Measurements from ENCODE around the gene OGFOD3.
"Not testable (repeated sequence)": the region's sequence is repeated elsewhere in the genome, so short reads cannot be mapped to it uniquely, and the experiment has no call there.

The OGFOD3 gene

DNA sequence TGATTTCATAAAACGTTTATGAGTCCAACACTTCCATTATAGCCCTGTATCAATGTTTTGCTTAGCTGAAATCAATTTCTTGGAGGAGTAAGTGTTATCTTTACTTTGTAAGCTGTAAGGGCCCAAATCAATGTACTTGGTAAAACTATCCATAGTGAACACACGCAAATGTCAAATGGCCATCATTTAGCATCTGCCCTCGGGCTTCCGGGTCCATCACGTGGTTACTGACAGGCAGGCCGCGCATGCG lies 39.5 kb upstream of the OGFOD3 start:
- Histone ChIP-seq H3K9me3 (ENCODE audit: control insufficient read depth in 2 of 2, low read length in 2 of 2) (no peaks in the 10 kb centered on the region), H3K36me3 (ENCODE audit: control insufficient read depth in 2 of 2, insufficient read depth in 2 of 2, low read length in 2 of 2) (peaks cover 2 to 15% of the 10 kb centered on the region in 2 donors), H3K27me3 (ENCODE audit: control insufficient read depth in 2 of 2, insufficient read depth in 2 of 2, low read length in 2 of 2) (no peaks in the 10 kb centered on the region), H3K4me3 (ENCODE audit: low read length in 2 of 2) (peak overlapping the region; percentile 77 to 89), H3K9ac (ENCODE audit: low read depth in 1 of 2, low read length in 2 of 2) (peak overlapping the region; percentile 97 to 98), H3K27ac (ENCODE audit: low read depth in 2 of 2, low read length in 2 of 2) (peak overlapping the region; percentile 100), H3K4me1 (ENCODE audit: control insufficient read depth in 2 of 2, insufficient read depth in 2 of 2, low read length in 2 of 2) (peaks cover 19% of the 10 kb centered on the region in 2 donors)

GRCh38 chr17:82457073-82457928 lies 38.9 kb upstream of the OGFOD3 start:
- peak overlapping the region; percentile 100 for H3K27ac ChIP-seq (ENCODE audit: low read depth in 2 of 2, low read length in 2 of 2)
- H3K27me3 ChIP-seq (ENCODE audit: control insufficient read depth in 2 of 2, insufficient read depth in 2 of 2, low read length in 2 of 2) = no peaks in the 10 kb centered on the region
- peaks cover 19% of the 10 kb centered on the region in 2 donors for H3K4me1 ChIP-seq (ENCODE audit: control insufficient read depth in 2 of 2, insufficient read depth in 2 of 2, low read length in 2 of 2)
- peak overlapping the region; percentile 97 to 98 for H3K9ac ChIP-seq (ENCODE audit: low read depth in 1 of 2, low read length in 2 of 2)
- H3K9me3 ChIP-seq (ENCODE audit: control insufficient read depth in 2 of 2, low read length in 2 of 2) = no peaks in the 10 kb centered on the region
- peak overlapping the region; percentile 77 to 89 for H3K4me3 ChIP-seq (ENCODE audit: low read length in 2 of 2)
- H3K36me3 ChIP-seq (ENCODE audit: control insufficient read depth in 2 of 2, insufficient read depth in 2 of 2, low read length in 2 of 2) = peaks cover 0 to 9% of the 10 kb centered on the region in 2 donors

- not testable (repeated sequence) for H3K9ac ChIP-seq (ENCODE audit: low read depth in 1 of 2, low read length in 2 of 2); H3K27ac ChIP-seq (ENCODE audit: low read depth in 2 of 2, low read length in 2 of 2); H3K36me3 ChIP-seq (ENCODE audit: control insufficient read depth in 2 of 2, insufficient read depth in 2 of 2, low read length in 2 of 2); H3K27me3 ChIP-seq (ENCODE audit: control insufficient read depth in 2 of 2, insufficient read depth in 2 of 2, low read length in 2 of 2); H3K4me3 ChIP-seq (ENCODE audit: low read length in 2 of 2); H3K9me3 ChIP-seq (ENCODE audit: control insufficient read depth in 2 of 2, low read length in 2 of 2)
- H3K4me1 ChIP-seq (ENCODE audit: control insufficient read depth in 2 of 2, insufficient read depth in 2 of 2, low read length in 2 of 2) = peaks cover 11 to 18% of the 10 kb centered on the region in 2 donors
Observed at GRCh38 chr17:82453706-82454105, 35.3 kb upstream of the OGFOD3 start.

GRCh38 chr17:82453151-82453550 lies 34.8 kb upstream of the OGFOD3 start:
- H3K27me3 ChIP-seq (ENCODE audit: control insufficient read depth in 2 of 2, insufficient read depth in 2 of 2, low read length in 2 of 2); H3K4me3 ChIP-seq (ENCODE audit: low read length in 2 of 2); H3K9ac ChIP-seq (ENCODE audit: low read depth in 1 of 2, low read length in 2 of 2); H3K27ac ChIP-seq (ENCODE audit: low read depth in 2 of 2, low read length in 2 of 2); H3K36me3 ChIP-seq (ENCODE audit: control insufficient read depth in 2 of 2, insufficient read depth in 2 of 2, low read length in 2 of 2); H3K9me3 ChIP-seq (ENCODE audit: control insufficient read depth in 2 of 2, low read length in 2 of 2): not testable (repeated sequence)
- peaks cover 11 to 18% of the 10 kb centered on the region in 2 donors for H3K4me1 ChIP-seq (ENCODE audit: control insufficient read depth in 2 of 2, insufficient read depth in 2 of 2, low read length in 2 of 2)

GRCh38 chr17:82452162-82452561 lies 33.8 kb upstream of the OGFOD3 start:
- H3K36me3 ChIP-seq (ENCODE audit: control insufficient read depth in 2 of 2, insufficient read depth in 2 of 2, low read length in 2 of 2) = peaks cover 0 to 2% of the 10 kb centered on the region in 2 donors

DNA sequence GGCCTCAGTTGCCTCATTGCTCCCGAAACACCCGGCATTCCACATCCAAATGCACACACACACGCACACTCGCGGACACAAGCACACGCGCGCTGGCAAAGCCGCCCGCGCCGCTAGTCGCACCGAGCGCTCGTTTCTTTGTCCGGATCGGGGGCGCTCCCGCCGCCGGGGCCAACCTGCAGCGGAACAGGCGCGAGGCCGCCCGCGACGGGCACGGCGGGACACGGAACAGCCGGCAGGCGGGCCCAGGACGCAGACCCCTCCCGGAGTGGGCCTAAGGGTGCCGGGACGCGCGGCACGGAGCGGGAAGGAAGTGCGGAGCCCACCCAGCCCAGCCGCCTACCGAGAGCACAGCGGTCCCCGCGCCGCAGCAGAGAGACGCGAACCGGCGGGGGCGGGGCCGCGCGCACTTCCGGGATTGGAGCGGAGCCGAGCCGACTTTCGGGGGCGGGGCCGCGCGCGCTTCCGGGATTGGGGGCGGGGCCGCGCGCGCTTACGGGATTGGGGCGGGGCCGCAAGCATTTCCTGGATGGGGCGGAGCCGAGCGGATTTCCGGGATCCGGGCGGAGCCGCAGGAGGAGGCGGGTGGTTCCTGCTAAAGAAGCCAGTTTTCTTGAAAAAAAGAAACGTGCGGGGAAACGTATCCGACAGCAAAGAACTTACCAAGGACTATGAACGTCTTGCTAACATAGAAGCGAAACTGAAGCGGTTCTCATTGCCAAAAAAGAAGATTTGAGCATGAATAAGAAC lies 32.1 kb upstream of the OGFOD3 start, which contains the start of gene CYBC1:
Gene CYBC1 (minus strand): TSS at position 396 of the 750 bp plus-strand sequence. CDS start 1,498 bp downstream, outside the sequence.
- Histone ChIP-seq H3K4me3 (ENCODE audit: low read length in 2 of 2) (peak within 1 kb of the TSS; percentile 81 to 94), H3K4me1 (ENCODE audit: control insufficient read depth in 2 of 2, insufficient read depth in 2 of 2, low read length in 2 of 2) (peaks cover 0 to 12% of the 10 kb centered on the region in 2 donors), H3K36me3 (ENCODE audit: control insufficient read depth in 2 of 2, insufficient read depth in 2 of 2, low read length in 2 of 2) (peaks cover 0 to 8% of the 10 kb centered on the region in 2 donors), H3K9ac (ENCODE audit: low read depth in 1 of 2, low read length in 2 of 2) (peak within 1 kb of the TSS; percentile 81 to 91), H3K27me3 (ENCODE audit: control insufficient read depth in 2 of 2, insufficient read depth in 2 of 2, low read length in 2 of 2) (no peaks in the 10 kb centered on the region), H3K9me3 (ENCODE audit: control insufficient read depth in 2 of 2, low read length in 2 of 2) (no peaks in the 10 kb centered on the region), H3K27ac (ENCODE audit: low read depth in 2 of 2, low read length in 2 of 2) (peak within 1 kb of the TSS; percentile 86 to 93)

More at GRCh38 chr17:82452162-82452561, 33.8 kb upstream of the OGFOD3 start:
- no peak overlapping the region for H3K4me3 ChIP-seq (ENCODE audit: low read length in 2 of 2)
- no peaks in the 10 kb centered on the region for H3K27me3 ChIP-seq (ENCODE audit: control insufficient read depth in 2 of 2, insufficient read depth in 2 of 2, low read length in 2 of 2)
- H3K9ac ChIP-seq (ENCODE audit: low read depth in 1 of 2, low read length in 2 of 2) = no peak overlapping the region
- H3K27ac ChIP-seq (ENCODE audit: low read depth in 2 of 2, low read length in 2 of 2) = no peak overlapping the region
- no peaks in the 10 kb centered on the region for H3K9me3 ChIP-seq (ENCODE audit: control insufficient read depth in 2 of 2, low read length in 2 of 2)
- peaks cover 3 to 10% of the 10 kb centered on the region in 2 donors for H3K4me1 ChIP-seq (ENCODE audit: control insufficient read depth in 2 of 2, insufficient read depth in 2 of 2, low read length in 2 of 2)

DNA sequence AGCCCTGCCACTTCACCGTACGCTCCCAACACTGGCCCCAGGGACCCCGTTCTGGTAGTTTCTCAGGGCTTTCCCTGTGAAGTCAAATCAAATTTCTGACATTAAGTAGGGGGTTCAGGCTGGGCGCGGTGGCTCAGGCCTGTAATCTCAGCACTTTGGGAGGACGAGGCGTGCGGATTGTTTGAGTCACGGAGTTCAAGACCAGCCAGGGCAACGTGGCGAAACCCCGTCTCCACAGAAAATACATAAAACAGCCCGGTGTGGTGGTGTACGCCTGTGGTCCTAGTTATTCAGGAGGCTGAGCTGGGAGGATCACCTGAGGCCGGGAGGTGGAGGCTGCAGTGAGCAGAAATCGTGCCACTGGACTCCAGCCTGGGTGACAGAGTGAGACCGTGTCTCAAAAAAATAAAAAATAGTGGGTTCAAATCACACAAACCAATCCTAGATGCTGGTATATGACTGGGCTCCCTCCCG lies 31.5 kb upstream of the OGFOD3 start:
- Histone ChIP-seq H3K9me3 (ENCODE audit: control insufficient read depth in 2 of 2, low read length in 2 of 2) (no peaks in the 10 kb centered on the region), H3K27me3 (ENCODE audit: control insufficient read depth in 2 of 2, insufficient read depth in 2 of 2, low read length in 2 of 2) (no peaks in the 10 kb centered on the region), H3K27ac (ENCODE audit: low read depth in 2 of 2, low read length in 2 of 2) (peak overlapping the region; percentile 86 to 93), H3K4me3 (ENCODE audit: low read length in 2 of 2) (peak overlapping the region; percentile 81 to 94), H3K4me1 (ENCODE audit: control insufficient read depth in 2 of 2, insufficient read depth in 2 of 2, low read length in 2 of 2) (peaks cover 0 to 12% of the 10 kb centered on the region in 2 donors), H3K36me3 (ENCODE audit: control insufficient read depth in 2 of 2, insufficient read depth in 2 of 2, low read length in 2 of 2) (peaks cover 0 to 8% of the 10 kb centered on the region in 2 donors), H3K9ac (ENCODE audit: low read depth in 1 of 2, low read length in 2 of 2) (peak overlapping the region; percentile 76 to 91)

DNA sequence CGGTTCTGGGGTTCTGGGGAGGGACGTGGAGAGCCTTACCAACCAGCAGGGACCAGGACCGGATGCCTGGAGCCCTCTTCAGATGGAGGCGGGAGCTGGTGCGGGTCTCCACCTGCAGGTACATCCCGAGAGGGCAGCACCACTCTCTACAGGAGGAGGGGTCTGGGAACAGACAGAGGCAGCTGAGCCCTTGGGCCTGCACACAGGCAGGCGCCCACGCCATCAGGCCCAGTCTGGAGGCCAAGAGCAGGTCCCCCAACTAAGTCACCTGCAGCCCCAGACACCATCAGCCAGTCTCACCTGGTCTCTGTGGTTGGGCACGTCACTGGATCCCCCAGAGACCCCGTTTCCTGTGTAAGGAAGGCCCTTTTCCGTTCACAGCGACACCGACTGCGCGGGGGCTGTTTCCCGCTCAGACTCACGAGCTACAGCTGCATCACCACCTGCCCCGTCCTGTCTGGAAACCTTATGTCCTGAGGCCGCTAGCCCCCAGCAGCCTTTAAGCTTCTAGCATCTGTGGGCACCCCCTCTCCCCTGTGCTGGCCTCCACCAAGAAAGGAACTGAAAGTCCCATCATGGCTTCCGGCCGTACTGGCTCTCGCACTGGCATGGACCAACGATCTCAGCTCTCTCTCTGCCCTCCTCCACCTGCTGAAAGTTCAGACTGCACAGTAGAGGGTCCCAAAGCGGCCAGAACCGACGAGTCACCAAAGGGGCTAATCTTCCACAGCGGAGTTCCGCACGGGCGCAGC lies 30.9 kb upstream of the OGFOD3 start:
- peak overlapping the region; percentile 81 to 94 for H3K4me3 ChIP-seq (ENCODE audit: low read length in 2 of 2)
- H3K27ac ChIP-seq (ENCODE audit: low read depth in 2 of 2, low read length in 2 of 2) = peak overlapping the region; percentile 86 to 93
- no peaks in the 10 kb centered on the region for H3K9me3 ChIP-seq (ENCODE audit: control insufficient read depth in 2 of 2, low read length in 2 of 2)
- H3K4me1 ChIP-seq (ENCODE audit: control insufficient read depth in 2 of 2, insufficient read depth in 2 of 2, low read length in 2 of 2) = peaks cover 0 to 12% of the 10 kb centered on the region in 2 donors
- H3K9ac ChIP-seq (ENCODE audit: low read depth in 1 of 2, low read length in 2 of 2) = peak overlapping the region; percentile 76 to 91
- no peaks in the 10 kb centered on the region for H3K27me3 ChIP-seq (ENCODE audit: control insufficient read depth in 2 of 2, insufficient read depth in 2 of 2, low read length in 2 of 2)
- H3K36me3 ChIP-seq (ENCODE audit: control insufficient read depth in 2 of 2, insufficient read depth in 2 of 2, low read length in 2 of 2) = peaks cover 2 to 12% of the 10 kb centered on the region in 2 donors

DNA sequence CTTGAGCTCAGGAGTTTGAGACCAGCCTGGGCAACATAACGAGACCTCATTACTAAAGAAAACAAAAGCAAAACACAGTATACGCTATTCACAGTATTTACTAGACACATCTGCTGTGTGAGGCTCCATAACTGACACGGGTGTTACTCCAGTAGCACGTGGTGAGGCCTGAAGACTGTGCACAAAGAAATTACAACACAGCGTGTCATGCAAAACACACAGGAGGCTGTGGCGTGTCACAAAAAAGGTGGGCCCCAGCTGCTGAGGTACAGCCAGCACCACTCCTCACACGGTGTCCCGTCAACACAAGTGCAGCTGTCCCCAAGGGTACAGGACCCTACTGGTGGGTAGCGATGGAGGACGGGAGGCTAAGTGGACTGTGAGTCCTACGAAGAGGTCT lies 29.5 kb upstream of the OGFOD3 start:
- H3K4me3 ChIP-seq (ENCODE audit: low read length in 2 of 2) = no peak overlapping the region
- H3K27me3 ChIP-seq (ENCODE audit: control insufficient read depth in 2 of 2, insufficient read depth in 2 of 2, low read length in 2 of 2) = no peaks in the 10 kb centered on the region
- H3K9ac ChIP-seq (ENCODE audit: low read depth in 1 of 2, low read length in 2 of 2) = no peak overlapping the region
- peaks cover 8 to 21% of the 10 kb centered on the region in 2 donors for H3K36me3 ChIP-seq (ENCODE audit: control insufficient read depth in 2 of 2, insufficient read depth in 2 of 2, low read length in 2 of 2)
- H3K27ac ChIP-seq (ENCODE audit: low read depth in 2 of 2, low read length in 2 of 2) = no peak overlapping the region
- H3K4me1 ChIP-seq (ENCODE audit: control insufficient read depth in 2 of 2, insufficient read depth in 2 of 2, low read length in 2 of 2) = peaks cover 0 to 12% of the 10 kb centered on the region in 2 donors
- H3K9me3 ChIP-seq (ENCODE audit: control insufficient read depth in 2 of 2, low read length in 2 of 2) = no peaks in the 10 kb centered on the region
